ENCODE data around the gene SP6. TPM values are rescaled to one million over a fixed set of nuclear protein-coding genes. Genes with fewer than 3 reads are reported as not detected.

Gene SP6
- total RNA-seq, 4 donors from 2014 or later, result under 0.01 to 0.71 (median 0.25) TPM

- Histone ChIP-seq H3K9me3 (no peaks in the 10 kb centered on the region), H3K27ac (replicated peaks in 1 of 4) (no peak overlapping the region), H3K27me3 (peaks cover 0 to 56% (median 33%) of the 10 kb centered on the region in 4 donors), H3K36me3 (no peaks in the 10 kb centered on the region), H3K4me1 (peaks cover 12 to 43% (median 40%) of the 10 kb centered on the region in 4 donors), H3K4me3 (no peak overlapping the region)
- DNase-seq (ENCODE audit: extremely low spot score), result no peak
- 54% methylated on average over 4 of the region's 4 CpGs for WGBS
- no peak for TF ChIP-seq POLR2A (IDR thresholded peaks at IDR 0.05; ENCODE audit: low read depth)
- no peak for TF ChIP-seq CTCF (IDR thresholded peaks at IDR 0.05)
- TF ChIP-seq EP300 (IDR thresholded peaks at IDR 0.05), result no peak
- TF ChIP-seq POLR2AphosphoS5 (IDR thresholded peaks at IDR 0.05), result no peak
- intact Hi-C loops (cut with DNase I), result loop anchor here (10.0 kb wide), 3 partner anchors 100 to 170 kb away; partner anchors contain the start of genes CDK5RAP3 and PNPO
Observed at GRCh38 chr17:47844814-47845715, 5.9 kb downstream of the SP6 start.

- DNase-seq (ENCODE audit: extremely low spot score), result no peak
- WGBS, result 93% methylated on average over 2 of the region's 5 CpGs
- no peak overlapping the region for H3K27ac ChIP-seq (replicated peaks in 1 of 4)
- peaks cover 0 to 3% (median 0%) of the 10 kb centered on the region in 4 donors for H3K36me3 ChIP-seq
- TF ChIP-seq EP300 (IDR thresholded peaks at IDR 0.05) (no peak), POLR2AphosphoS5 (IDR thresholded peaks at IDR 0.05) (no peak), CTCF (IDR thresholded peaks at IDR 0.05) (no peak), POLR2A (IDR thresholded peaks at IDR 0.05; ENCODE audit: low read depth) (no peak)
- intact Hi-C loops (cut with DNase I), result loop anchor here (10.0 kb wide), 3 partner anchors 101 to 171 kb away; partner anchors contain the start of genes CDK5RAP3 and PNPO
- H3K9me3 ChIP-seq, result no peaks in the 10 kb centered on the region
- H3K4me3 ChIP-seq, result no peak overlapping the region
- H3K4me1 ChIP-seq, result peaks cover 15 to 51% (median 48%) of the 10 kb centered on the region in 4 donors
- H3K27me3 ChIP-seq, result peaks cover 0 to 47% (median 33%) of the 10 kb centered on the region in 4 donors
Observed at GRCh38 chr17:47844227-47844626, 6.7 kb downstream of the SP6 start.

DNA sequence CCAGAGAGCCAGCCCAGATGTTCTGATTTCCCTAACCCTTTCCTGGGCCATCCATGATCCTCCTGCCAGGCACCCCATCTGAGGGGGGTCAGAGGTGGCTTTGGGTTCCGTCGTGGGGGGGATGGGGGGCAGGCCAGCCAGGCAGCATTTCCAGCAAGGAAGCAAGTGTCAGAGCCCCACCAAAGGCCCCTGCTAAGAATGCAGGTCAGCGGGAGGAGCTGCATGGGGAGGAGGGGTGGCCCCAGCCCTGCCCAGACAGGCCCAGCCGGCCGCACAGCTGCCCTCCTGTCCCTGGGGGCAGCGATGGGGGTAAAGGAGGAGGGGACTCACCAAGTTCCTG lies 7.6 kb downstream of the SP6 start:
- Histone ChIP-seq H3K9me3 (no peaks in the 10 kb centered on the region), H3K27me3 (peaks cover 0 to 39% (median 29%) of the 10 kb centered on the region in 4 donors), H3K36me3 (peaks cover 0 to 10% (median 5%) of the 10 kb centered on the region in 4 donors), H3K4me1 (peaks cover 15 to 52% (median 49%) of the 10 kb centered on the region in 4 donors), H3K27ac (replicated peaks in 1 of 4) (no peak overlapping the region), H3K4me3 (no peak overlapping the region)
- 38% methylated on average over 6 of the region's 6 CpGs for WGBS
- intact Hi-C loops (cut with DNase I), result loop anchor here (10.0 kb wide), 3 partner anchors 101 to 171 kb away; partner anchors contain the start of genes CDK5RAP3 and PNPO
- DNase-seq (ENCODE audit: extremely low spot score), result no peak
- TF ChIP-seq EP300 (IDR thresholded peaks at IDR 0.05) (no peak), POLR2AphosphoS5 (IDR thresholded peaks at IDR 0.05) (no peak), POLR2A (IDR thresholded peaks at IDR 0.05; ENCODE audit: low read depth) (no peak), CTCF (IDR thresholded peaks at IDR 0.05) (no peak)

GRCh38 chr17:47841488-47842291 lies 9.3 kb downstream of the SP6 start:
- 73% methylated on average over 15 of the region's 16 CpGs for WGBS
- H3K9me3 ChIP-seq, result no peaks in the 10 kb centered on the region
- H3K27ac ChIP-seq (replicated peaks in 1 of 4), result peak overlapping the region; percentile 52 to 76 (median 74)
- peaks cover 0 to 26% (median 21%) of the 10 kb centered on the region in 4 donors for H3K36me3 ChIP-seq
- no peak for DNase-seq (ENCODE audit: extremely low spot score)
- intact Hi-C loops (cut with DNase I), result loop anchor here (1.0 to 10.0 kb wide), 4 partner anchors 49 to 173 kb away; partner anchors contain the start of genes CDK5RAP3 and PNPO
- H3K4me3 ChIP-seq, result peak overlapping the region; percentile 71 to 94 (median 88)
- peaks cover 0 to 22% (median 13%) of the 10 kb centered on the region in 4 donors for H3K27me3 ChIP-seq
- peaks cover 15 to 46% (median 43%) of the 10 kb centered on the region in 4 donors for H3K4me1 ChIP-seq
- TF ChIP-seq POLR2AphosphoS5 (IDR thresholded peaks at IDR 0.05) (no peak), EP300 (IDR thresholded peaks at IDR 0.05) (no peak), POLR2A (IDR thresholded peaks at IDR 0.05; ENCODE audit: low read depth) (no peak), CTCF (IDR thresholded peaks at IDR 0.05) (no peak)

All from esophagus muscularis mucosa (tissue), 4 donors.